Measurements from ENCODE around the gene EIF3L.

GRCh38 chr22:37817705-37818408 lies 31.4 kb upstream of the EIF3L start:
- peak; percentile 87 to 98 (median 96) for TF ChIP-seq CTCF (IDR thresholded peaks at IDR 0.05)
- no peak for TF ChIP-seq POLR2A (IDR thresholded peaks at IDR 0.05)

All from adrenal gland (tissue), 5 donors.